CD4-positive, alpha-beta T cell treated with Interleukin-17A for 4 hours (primary cell): ENCODE measurements around the gene RAB3IP.
"Not testable (repeated sequence)": the region's sequence is repeated elsewhere in the genome, so short reads cannot be mapped to it uniquely, and the experiment has no call there.

ENCODE experiments used
- DNase-seq: peaks from one replicate; pipeline ENCODE4 v3.0.0-alpha.2; 2020; ENCODE audit warnings: mixed read lengths

Gene RAB3IP

DNA sequence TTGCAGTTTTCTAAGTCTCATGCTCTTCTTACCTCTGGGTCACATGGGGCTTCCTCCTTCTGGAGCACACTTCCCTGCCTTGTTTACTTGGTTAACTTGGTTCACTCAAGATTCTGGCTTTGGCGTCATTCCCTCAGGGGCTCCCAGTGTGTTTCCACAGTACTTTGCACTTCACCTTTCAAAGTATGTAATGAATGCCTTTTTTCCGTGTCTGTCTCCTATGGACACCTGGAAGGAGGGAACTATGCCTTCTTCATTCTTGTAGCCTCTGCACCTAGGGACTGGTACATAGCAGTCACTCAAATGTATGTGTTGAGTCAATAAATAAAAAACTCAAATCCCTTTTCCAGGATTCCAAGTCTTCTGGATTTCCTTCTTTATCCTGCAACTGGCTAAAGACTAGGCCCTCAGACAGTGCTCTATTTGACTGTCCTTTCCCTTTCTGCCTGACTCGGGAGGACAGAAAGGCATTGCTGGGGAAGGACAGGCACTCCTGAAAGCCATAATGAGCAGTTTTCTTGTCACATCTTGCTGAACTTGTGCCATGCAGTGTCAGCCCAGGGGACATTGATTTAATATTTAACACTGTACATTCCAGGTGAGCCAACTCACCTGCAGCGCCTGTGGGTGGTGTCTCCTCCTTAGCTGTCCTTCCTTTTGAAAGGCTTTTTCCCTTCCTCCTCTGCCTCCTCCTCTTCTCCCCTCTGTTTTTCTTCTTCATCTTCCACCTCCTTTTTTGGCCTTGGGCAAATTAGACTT lies 99.2 kb downstream of the RAB3IP start:
- no peak for DNase-seq

DNA sequence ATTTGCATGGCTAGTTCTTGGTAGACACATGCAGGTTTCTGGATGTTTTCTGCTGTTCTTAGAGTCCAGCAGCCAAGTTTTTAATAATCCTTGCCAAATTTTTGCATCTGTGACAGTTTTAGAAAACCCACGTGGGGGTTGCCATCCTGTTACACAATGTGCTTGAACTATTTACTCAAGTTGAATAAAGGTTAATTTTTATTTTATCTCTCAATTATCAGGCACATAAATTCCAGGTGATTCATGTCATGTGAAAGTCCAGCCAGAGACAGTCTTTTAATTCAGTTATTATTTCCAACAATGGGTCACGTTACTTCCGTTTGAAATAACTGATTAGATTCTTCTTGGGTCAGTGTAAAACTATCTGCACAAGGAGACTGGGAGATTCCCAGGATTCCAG lies 102.1 kb downstream of the RAB3IP start:
- no peak for DNase-seq

DNA sequence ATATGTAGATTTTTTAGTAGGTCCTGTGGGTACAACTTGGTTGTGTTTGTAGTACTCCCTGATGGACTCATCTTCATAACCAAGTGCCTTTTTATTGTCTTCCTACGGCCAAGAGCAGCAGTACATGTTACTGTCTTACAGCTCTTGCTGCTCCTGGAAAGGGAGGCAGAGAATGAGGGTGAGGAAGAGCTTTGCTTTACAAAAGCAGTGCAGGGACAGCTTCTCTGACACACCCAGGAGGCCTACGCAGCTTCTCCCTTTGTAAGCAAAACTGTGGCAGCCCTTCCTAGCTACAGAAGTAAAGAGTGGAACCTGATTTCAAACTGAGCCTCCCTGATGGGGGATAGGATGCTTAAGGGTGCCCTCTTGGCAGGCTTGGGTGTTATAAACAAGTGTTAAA lies 104.9 kb downstream of the RAB3IP start:
- DNase-seq = no peak

DNA sequence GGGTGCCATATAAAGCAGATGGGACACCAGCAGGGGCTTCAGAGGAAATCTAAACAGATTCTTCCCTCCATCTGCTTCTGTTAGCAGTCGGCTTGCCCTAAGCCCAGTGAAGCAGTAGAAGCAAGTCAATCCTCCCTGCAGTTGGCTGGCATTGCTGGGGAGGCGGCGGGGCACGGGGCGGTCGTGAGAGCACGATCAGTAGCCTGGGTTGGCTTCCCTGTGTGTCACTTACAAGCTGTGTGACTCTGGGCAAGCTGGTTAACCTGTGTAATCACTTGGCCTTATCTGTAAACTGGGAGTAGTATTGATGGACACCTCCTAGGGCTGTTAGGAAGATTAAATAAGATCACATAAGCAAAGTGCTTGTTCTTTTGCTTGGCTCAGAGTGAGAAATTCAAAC lies 105.8 kb downstream of the RAB3IP start:
- DNase-seq = no peak

DNA sequence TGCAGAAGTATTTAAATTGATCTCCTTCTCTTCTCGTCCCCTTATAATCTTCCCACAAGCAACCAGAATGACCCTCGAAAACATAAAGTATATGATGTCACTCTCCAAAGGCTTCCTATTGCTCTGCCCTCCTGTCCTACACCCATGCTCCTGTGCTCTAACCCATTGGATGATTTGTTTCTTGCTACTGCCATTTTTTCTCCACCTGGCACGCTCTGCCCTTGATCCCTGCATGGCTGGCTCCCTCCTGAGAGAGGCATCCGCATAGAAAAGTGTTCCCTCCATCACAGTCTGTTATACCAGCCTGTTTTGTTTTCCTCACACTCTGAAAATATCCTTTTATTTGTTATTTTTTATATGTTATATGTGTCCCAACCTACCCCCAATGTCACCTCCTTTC lies 106.2 kb downstream of the RAB3IP start:
- no peak for DNase-seq

DNA sequence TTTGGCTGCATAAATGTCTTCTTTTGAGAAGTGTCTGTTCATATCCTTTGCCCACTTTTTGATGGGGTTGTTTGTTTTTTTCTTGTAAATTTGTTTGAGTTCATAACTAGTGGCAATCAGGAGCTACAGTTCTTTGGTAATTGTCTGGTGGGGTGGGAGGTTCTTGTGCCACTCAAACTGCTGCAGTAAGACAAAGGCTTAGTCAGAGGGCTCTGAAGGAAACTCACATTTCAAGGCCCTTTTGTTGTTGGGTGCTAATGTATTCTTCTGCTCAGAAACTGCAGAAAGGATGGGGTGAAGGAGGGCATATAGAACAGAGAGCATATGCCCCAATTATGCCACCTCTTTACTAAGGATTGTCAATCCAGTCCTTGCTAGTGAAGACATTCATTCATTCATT lies 108.3 kb downstream of the RAB3IP start:
- no peak for DNase-seq

DNA sequence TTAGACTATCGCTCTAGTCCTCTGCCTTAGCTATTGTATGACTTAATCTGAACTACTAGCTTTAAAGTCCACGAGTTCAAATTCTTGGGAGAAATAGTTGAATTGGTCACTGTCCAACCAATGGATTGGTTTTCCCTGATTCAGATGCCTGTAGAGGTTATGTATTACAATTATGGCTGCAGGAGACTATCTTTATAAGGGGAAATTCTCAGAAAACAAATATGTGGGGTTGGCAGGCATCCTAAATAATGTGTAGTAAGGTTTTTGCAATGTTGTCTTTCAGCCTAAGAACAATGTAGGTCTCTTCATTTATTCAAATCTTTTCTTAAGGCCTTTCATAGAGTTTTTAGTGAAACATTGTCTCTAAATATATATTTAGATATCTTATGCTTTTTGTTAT lies 113.3 kb downstream of the RAB3IP start:
- DNase-seq = no peak

DNA sequence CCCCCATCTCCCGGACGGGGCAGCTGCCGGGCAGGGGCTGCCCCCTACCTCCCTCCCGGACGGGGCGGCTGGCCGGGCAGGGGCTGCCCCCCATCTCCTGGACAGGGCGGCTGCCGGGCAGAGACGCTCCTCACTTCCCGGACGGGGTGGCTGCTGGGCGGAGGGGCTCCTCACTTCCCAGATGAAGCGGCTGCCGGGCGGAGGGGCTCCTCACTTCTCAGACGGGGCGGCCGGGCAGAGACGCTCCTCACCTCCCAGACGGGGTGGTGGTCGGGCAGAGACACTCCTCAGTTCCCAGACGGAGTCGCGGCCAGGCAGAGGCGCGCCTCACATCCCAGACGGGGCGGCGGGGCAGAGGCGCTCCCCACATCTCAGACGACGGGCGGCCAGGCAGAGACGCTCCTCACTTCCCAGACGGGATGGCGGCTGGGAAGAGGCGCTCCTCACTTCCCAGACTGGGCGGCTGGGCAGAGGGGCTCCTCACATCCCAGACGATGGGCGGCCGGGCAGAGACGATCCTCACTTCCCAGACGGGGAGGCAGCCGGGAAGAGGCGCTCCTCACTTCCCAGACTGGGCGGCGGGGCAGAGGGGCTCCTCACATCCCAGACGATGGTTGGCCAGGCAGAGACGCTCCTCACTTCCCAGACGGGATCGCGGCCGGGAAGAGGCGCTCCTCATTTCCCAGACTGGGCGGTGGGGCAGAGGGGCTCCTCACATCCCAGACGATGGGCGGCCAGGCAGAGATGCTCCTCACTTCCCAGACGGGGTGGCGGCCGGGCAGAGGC lies 114.7 kb downstream of the RAB3IP start:
- DNase-seq = not testable (repeated sequence)

DNA sequence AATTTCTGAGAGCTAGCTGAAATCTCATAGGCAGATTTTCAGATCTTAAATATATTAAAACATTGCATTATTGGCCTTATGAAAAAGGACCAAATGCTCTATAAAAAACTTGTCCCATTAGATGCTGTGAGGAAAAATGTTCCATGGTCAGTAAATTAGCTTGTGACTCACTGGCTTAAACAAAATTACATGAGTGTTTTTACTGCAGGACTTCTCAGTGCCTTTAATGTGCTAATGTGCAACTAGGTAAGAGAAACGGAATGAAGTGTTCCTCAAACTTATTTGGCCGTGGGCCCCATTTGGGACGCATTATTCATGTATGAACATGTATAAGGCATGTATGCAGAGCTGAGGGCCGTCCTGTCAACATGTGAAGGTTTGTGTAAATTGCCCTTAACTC lies 128.0 kb downstream of the RAB3IP start:
- DNase-seq = no peak

DNA sequence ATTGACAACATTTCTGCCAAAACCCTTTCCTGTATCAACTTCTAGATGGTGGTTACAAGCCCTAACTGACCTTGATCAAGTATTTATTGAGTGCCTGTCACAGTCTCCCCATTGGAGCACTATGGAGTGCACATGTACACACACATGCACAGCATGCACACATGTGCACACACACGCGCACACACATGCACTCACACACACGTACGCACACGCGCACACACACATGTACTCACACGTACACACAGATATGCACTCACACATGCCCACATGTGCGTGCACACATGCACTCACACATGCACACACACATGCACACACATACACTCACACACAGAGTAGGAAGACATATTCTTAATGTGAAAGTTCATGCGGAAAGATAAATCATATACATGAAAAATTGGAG lies 130.0 kb downstream of the RAB3IP start:
- no peak for DNase-seq

DNA sequence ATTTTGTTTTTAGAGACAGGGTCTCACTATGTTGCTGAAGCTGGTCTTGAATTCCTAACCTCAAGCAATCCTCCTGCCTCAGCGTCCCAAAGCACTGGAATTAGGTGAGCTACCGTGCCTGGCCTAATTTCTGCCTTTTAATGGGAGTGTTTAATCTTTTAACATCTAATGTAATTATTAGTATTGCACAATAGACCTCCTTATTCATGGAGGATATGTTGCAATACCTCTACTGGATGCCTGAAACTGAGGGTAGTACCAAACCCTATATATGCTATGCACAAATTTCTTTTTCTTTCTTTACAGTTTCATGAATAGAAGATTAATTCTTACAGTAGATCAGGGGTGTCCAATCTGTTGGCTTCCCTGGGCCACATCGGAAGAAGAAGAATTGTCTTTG lies 134.1 kb downstream of the RAB3IP start:
- DNase-seq = no peak
